HepG2 (cell line): Measurements from ENCODE around the gene EVC. TPM values are rescaled to one million over a fixed set of nuclear protein-coding genes. Genes with fewer than 3 reads are reported as not detected.

Source experiments
- ATAC-seq: fragments of 200-7000 bp; cut with Tn5 transposase; 3 replicates; pipeline ENCODE4 v1.9.1; 2020; ENCODE audit warnings: mild to moderate bottlenecking, moderate library complexity
- BruUV-seq: library from RNA; stranded (reverse); fragments of 400-500 nt; replicated peaks from 2 replicates; lab custom pipeline; 2021; lab: Mats Ljungman, UMichigan
- CTCF ChIA-PET: fragments of 300-600 bp; formaldehyde crosslinking; extraction: SDS; loops from one replicate; lab custom pipeline; 2021; ENCODE audit warnings: low total read pairs, inconsistent platforms, low intra/inter-chr PET ratio; lab: Yijun Ruan, JAX
- POLR2A ChIA-PET: fragments of 350-600 bp; sonication (Branson Sonifier 250); formaldehyde crosslinking; loops from one replicate; lab custom pipeline; 2020; ENCODE audit warnings: antibody characterized with exemption, inconsistent platforms; lab: Yijun Ruan, JAX
- DNase-seq: peaks from one replicate; pipeline ENCODE4 v3.0.0-alpha.2; 2015; ENCODE audit warnings: low spot score
- FAIRE-seq: peaks from 3 replicates; lab custom pipeline; 2011; peaks lifted over from hg19 to GRCh38; lab: Jason Lieb, UNC
- H2AFZ ChIP-seq: one replicate; pipeline ENCODE4 v1.6.1; 2011; ENCODE audit warnings: low read length, inconsistent platforms
- H3K27ac ChIP-seq: fragments of 300-600 bp; 3 replicates; pipeline ENCODE4 v1.8.0; 2011; ENCODE audit warnings: mixed run types, mild to moderate bottlenecking, mixed read lengths, low read length, inconsistent platforms; ENCODE audit not compliant: insufficient read depth; ENCODE audit errors: extremely low read length
- H3K27me3 ChIP-seq, 2 experiments: fragments of 200-600 bp in 1 of 2; 2 replicates in 1 of 2; 3 replicates in 1 of 2; pipeline versions ENCODE4 v1.6.0 to v1.8.0; 2011; ENCODE audit warnings: low read length in 2 of 2, mild to moderate bottlenecking in 2 of 2, moderate library complexity in 2 of 2, inconsistent platforms in 1 of 2; ENCODE audit not compliant: insufficient read depth in 2 of 2, control insufficient read depth in 1 of 2
- H3K36me3 ChIP-seq, 2 experiments: fragments of 200-600 bp in 1 of 2; replicated peaks in 1 of 2; 2 replicates in 1 of 2; 3 replicates in 1 of 2; pipeline versions ENCODE4 v1.5.1 to v1.8.0; 2011; ENCODE audit warnings: low read length in 2 of 2, inconsistent platforms in 1 of 2; ENCODE audit not compliant: insufficient read depth in 2 of 2, control insufficient read depth in 1 of 2
- H3K4me1 ChIP-seq: 2 replicates; pipeline ENCODE4 v1.5.1; 2012; ENCODE audit warnings: low read length, inconsistent platforms; ENCODE audit not compliant: insufficient read depth
- H3K4me2 ChIP-seq: 2 replicates; pipeline ENCODE4 v1.6.0; 2011; ENCODE audit warnings: low read depth, low read length, inconsistent platforms
- H3K4me3 ChIP-seq, 3 experiments: fragments of 200-600 bp in 1 of 3; sonication (generic), shearing (Covaris generic) in 1 of 3; replicated peaks in 1 of 3; 2 replicates each; pipeline ENCODE4 v1.5.1; 2011 to 2016; ENCODE audit warnings: low read length in 3 of 3, inconsistent platforms in 2 of 3, low read depth in 2 of 3, mild to moderate bottlenecking in 2 of 3, control low read depth in 1 of 3, mixed read lengths in 1 of 3; ENCODE audit not compliant: insufficient read depth in 1 of 3
- H3K79me2 ChIP-seq: one replicate; pipeline ENCODE4 v1.6.1; 2011; ENCODE audit warnings: low read length, inconsistent platforms; ENCODE audit not compliant: insufficient read depth
- H3K9ac ChIP-seq: 2 replicates; pipeline ENCODE4 v1.6.0; 2011; ENCODE audit warnings: mild to moderate bottlenecking, low read depth, low read length, inconsistent platforms; ENCODE audit not compliant: insufficient read depth
- H3K9me3 ChIP-seq: 2 replicates; pipeline ENCODE4 v1.5.1; 2012; ENCODE audit warnings: mild to moderate bottlenecking, low read length
- H4K20me1 ChIP-seq: 2 replicates; pipeline ENCODE4 v1.6.0; 2011; ENCODE audit warnings: inconsistent platforms, mild to moderate bottlenecking, low read length, moderate library complexity; ENCODE audit not compliant: insufficient read depth
- BRD4 ChIP-seq: sonication (generic); formaldehyde crosslinking; IDR thresholded peaks from 2 replicates; pipeline ENCODE4 v1.4.0; 2020; ENCODE audit warnings: missing genetic modification reagents
- KLF6 ChIP-seq: IDR thresholded peaks from 2 replicates; pipeline ENCODE4 v1.8.0; 2016; ENCODE audit warnings: missing biosample characterization, missing genetic modification reagents
- MED13 ChIP-seq: sonication (generic); formaldehyde crosslinking; IDR thresholded peaks from 2 replicates; pipeline ENCODE4 v1.5.0; 2020; ENCODE audit warnings: missing genetic modification reagents
- SP5 ChIP-seq: IDR thresholded peaks from 2 replicates; pipeline ENCODE4 v1.6.1; 2016; ENCODE audit warnings: low read depth, borderline replicate concordance
- ZFP90 ChIP-seq: sonication (generic); formaldehyde crosslinking; IDR thresholded peaks from 2 replicates; pipeline ENCODE4 v1.8.0; 2022; ENCODE audit warnings: missing genetic modification reagents, mild to moderate bottlenecking, inconsistent platforms, borderline replicate concordance
- ZKSCAN5 ChIP-seq: sonication (generic); formaldehyde crosslinking; IDR thresholded peaks from 2 replicates; pipeline ENCODE4 v1.5.1; 2020; ENCODE audit warnings: mild to moderate bottlenecking, missing genetic modification reagents
- ZNF577 ChIP-seq: sonication (generic); formaldehyde crosslinking; IDR thresholded peaks from 2 replicates; pipeline ENCODE4 v1.4.0; 2020; ENCODE audit warnings: mild to moderate bottlenecking, low read depth, missing genetic modification reagents, borderline replicate concordance
- ZNF777 ChIP-seq: sonication (generic); formaldehyde crosslinking; IDR thresholded peaks from 2 replicates; pipeline ENCODE4 v1.4.0; 2020; ENCODE audit warnings: missing genetic modification reagents
- ZNF781 ChIP-seq: sonication (generic); formaldehyde crosslinking; IDR thresholded peaks from 2 replicates; pipeline ENCODE4 v1.5.1; 2020; ENCODE audit warnings: borderline replicate concordance, mild to moderate bottlenecking, missing genetic modification reagents; ENCODE audit errors: not compliant biosample characterization
- WGBS: methylation state at CpG from one replicate; pipeline ENCODE4 v1.1.6; 2017; ENCODE audit warnings: low lambda C conversion rate; 5-methylcytosine and 5-hydroxymethylcytosine counted together
- in situ Hi-C: cut with HindIII; loops from 2 replicates; pipeline ENCODE4 v1.10.0; 2017; ENCODE audit warnings: low pct_unique_long_range_greater_than_20kb; ENCODE audit not compliant: extremely low pct_ligation_motif_present
- intact Hi-C: fragments of 100-400 bp; cut with micrococcal nuclease; formaldehyde crosslinking; loops from one replicate; pipeline ENCODE4 v1.10.0; 2022; ENCODE audit not compliant: unreplicated experiment
- polyA plus RNA-seq, 8 experiments: library from polyadenylated mRNA; depleted of rRNA in 3 of 8; stranded (reverse) in 7 of 8; unstranded in 1 of 8; fragments of >200 nt; fragmentation: Illumina TruSeq in 4 of 8; extraction: Trizol in 4 of 8; gene quantifications; 2 replicates each; pipeline versions ENCODE4 v1.2.1 to v1.2.3, GENCODE V29; 2011 to 2016; ENCODE audit warnings: low read depth in 4 of 8, missing spikeins in 1 of 8, mixed read lengths in 1 of 8; ENCODE audit not compliant: insufficient read depth in 1 of 8
- total RNA-seq, 5 experiments: library from RNA; depleted of rRNA; stranded (reverse); fragments of >200 nt; fragmentation: Illumina TruSeq; extraction: Trizol; gene quantifications; 2 replicates each; pipeline ENCODE4 v1.2.3, GENCODE V29; 2016; ENCODE audit warnings: low read depth in 1 of 5
- TF ChIP-seq, protein P1 (sequence below): sonication (generic); formaldehyde crosslinking; IDR thresholded peaks from 2 replicates; pipeline ENCODE4 v1.5.1; 2020; ENCODE audit warnings: mild to moderate bottlenecking, missing genetic modification reagents
- TF ChIP-seq, protein P2 (sequence below): sonication (generic); formaldehyde crosslinking; IDR thresholded peaks from 2 replicates; pipeline ENCODE4 v1.8.0; 2023; ENCODE audit warnings: mild to moderate bottlenecking, missing genetic modification reagents
- TF ChIP-seq, protein P3 (sequence below): sonication (generic); formaldehyde crosslinking; IDR thresholded peaks from 2 replicates; pipeline ENCODE4 v1.4.0; 2020; ENCODE audit warnings: missing genetic modification reagents
- TF ChIP-seq, protein P4 (sequence below): sonication (generic); formaldehyde crosslinking; IDR thresholded peaks from 2 replicates; pipeline ENCODE4 v1.5.0; 2020; ENCODE audit warnings: missing genetic modification reagents, mild to moderate bottlenecking, borderline replicate concordance
- TF ChIP-seq, protein P5 (sequence below): sonication (generic); formaldehyde crosslinking; IDR thresholded peaks from 2 replicates; pipeline ENCODE4 v1.4.0; 2020; ENCODE audit warnings: mild to moderate bottlenecking, missing genetic modification reagents
- TF ChIP-seq, protein P6 (sequence below): sonication (generic); formaldehyde crosslinking; IDR thresholded peaks from 2 replicates; pipeline ENCODE4 v1.5.0; 2020; ENCODE audit warnings: missing genetic modification reagents

The EVC gene
- total and polyA plus RNA-seq, 2 of the 13 experiments (the other 11 are each of a cell fraction or from before 2014, with no cell fraction given): 3.1 to 4.9 TPM

DNA sequence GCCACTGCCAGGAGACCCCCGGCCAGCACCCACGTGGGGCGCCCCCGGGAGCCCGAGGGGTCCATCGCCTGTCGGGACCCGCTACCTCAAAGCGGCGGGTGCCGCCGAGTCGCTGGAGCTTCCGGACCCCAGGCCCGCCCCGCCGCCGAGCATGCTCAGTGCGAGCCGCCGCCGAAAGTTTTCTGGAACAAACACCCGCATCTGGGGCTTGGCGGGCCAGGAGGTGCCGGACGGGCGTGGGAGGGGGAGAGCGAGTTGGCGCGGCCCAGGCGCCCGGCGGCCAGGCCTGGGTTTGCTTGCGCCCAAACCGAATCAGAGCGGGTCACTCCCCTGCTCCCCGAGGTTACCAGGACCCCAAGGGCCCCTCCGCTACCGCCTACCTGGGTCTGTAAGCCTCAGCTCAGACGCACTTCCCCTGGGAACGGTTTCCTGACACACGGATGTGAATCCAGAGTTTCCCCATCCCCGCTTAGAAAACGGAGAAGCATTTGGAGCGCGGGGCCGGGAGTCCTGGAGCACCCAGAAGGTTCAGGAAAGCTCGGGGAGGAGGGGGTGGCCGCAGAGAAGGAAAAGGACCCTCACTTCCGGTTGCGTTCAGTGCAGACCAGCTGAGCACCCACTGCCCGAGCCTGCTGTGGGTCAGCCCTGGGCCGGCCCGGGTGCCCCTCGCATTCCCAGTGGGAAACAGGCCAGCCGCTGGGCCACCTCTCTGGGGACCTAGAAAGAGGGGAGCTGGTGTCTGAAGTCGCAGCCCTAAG, 2.4 kb upstream of the EVC start, which contains the start of gene EVC2:
TSS of gene EVC2 (minus strand) at position 111 of the 758 bp plus-strand sequence. CDS start at position 65, 46 bp downstream.
- DNase-seq: no peak
- ChIA-PET POLR2A (no interaction called here), CTCF (no interaction called here)
- no peak within 1 kb of the TSS for H3K9ac ChIP-seq
- no TSS peak for BruUV-seq
- no peak for FAIRE-seq
- in situ Hi-C loops (no loop called here), intact Hi-C loops (no loop called here)
- no peak within 1 kb of the TSS for H2AFZ ChIP-seq
- 93% methylated on average over 41 of the region's 57 CpGs for WGBS
- H3K4me2 ChIP-seq: peak within 1 kb of the TSS; percentile 28; the same call in 1 of the 2 replicates
- no peaks in the 10 kb centered on the region for H3K36me3 ChIP-seq
- ATAC-seq: no peak
- no peaks in the 10 kb centered on the region for H3K9me3 ChIP-seq
- H3K79me2 ChIP-seq: peaks cover 4% of the 10 kb centered on the region
- H3K4me3 ChIP-seq: peak within 1 kb of the TSS in 1 of 3 experiments; percentile 36; a peak in 1 of 6 replicates
- peaks cover 35% of the 10 kb centered on the region for H3K4me1 ChIP-seq
- H4K20me1 ChIP-seq: no peaks in the 10 kb centered on the region
- no peaks in the 10 kb centered on the region for H3K27me3 ChIP-seq
- TF ChIP-seq ZNF777: no peak
- TF ChIP-seq ZNF781 (CRISPR knock-in tag): no peak
- TF ChIP-seq, protein P1, sequence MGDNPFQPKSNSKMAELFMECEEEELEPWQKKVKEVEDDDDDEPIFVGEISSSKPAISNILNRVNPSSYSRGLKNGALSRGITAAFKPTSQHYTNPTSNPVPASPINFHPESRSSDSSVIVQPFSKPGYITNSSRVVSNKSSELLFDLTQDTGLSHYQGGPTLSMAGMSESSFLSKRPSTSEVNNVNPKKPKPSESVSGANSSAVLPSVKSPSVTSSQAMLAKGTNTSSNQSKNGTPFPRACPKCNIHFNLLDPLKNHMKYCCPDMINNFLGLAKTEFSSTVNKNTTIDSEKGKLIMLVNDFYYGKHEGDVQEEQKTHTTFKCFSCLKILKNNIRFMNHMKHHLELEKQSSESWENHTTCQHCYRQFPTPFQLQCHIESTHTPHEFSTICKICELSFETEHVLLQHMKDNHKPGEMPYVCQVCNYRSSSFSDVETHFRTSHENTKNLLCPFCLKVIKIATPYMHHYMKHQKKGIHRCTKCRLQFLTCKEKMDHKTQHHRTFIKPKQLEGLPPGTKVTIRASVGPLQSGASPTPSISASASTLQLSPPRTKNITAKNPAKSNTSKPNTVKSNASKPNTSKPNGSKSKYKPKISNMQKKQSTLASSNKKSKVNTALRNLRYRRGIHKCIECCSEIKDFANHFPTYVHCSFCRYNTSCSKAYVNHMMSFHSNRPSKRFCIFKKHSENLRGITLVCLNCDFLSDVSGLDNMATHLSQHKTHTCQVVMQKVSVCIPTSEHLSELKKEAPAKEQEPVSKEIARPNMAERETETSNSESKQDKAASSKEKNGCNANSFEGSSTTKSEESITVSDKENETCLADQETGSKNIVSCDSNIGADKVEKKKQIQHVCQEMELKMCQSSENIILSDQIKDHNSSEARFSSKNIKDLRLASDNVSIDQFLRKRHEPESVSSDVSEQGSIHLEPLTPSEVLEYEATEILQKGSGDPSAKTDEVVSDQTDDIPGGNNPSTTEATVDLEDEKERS (CRISPR knock-in tag): no peak
- no peak for TF ChIP-seq KLF6
- TF ChIP-seq ZKSCAN5 (CRISPR knock-in tag): no peak
- TF ChIP-seq, protein P2, sequence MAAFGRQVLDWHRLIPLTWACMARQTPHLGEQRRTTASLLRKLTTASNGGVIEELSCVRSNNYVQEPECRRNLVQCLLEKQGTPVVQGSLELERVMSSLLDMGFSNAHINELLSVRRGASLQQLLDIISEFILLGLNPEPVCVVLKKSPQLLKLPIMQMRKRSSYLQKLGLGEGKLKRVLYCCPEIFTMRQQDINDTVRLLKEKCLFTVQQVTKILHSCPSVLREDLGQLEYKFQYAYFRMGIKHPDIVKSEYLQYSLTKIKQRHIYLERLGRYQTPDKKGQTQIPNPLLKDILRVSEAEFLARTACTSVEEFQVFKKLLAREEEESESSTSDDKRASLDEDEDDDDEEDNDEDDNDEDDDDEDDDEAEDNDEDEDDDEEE (CRISPR knock-in tag): no peak
- TF ChIP-seq, protein P3, sequence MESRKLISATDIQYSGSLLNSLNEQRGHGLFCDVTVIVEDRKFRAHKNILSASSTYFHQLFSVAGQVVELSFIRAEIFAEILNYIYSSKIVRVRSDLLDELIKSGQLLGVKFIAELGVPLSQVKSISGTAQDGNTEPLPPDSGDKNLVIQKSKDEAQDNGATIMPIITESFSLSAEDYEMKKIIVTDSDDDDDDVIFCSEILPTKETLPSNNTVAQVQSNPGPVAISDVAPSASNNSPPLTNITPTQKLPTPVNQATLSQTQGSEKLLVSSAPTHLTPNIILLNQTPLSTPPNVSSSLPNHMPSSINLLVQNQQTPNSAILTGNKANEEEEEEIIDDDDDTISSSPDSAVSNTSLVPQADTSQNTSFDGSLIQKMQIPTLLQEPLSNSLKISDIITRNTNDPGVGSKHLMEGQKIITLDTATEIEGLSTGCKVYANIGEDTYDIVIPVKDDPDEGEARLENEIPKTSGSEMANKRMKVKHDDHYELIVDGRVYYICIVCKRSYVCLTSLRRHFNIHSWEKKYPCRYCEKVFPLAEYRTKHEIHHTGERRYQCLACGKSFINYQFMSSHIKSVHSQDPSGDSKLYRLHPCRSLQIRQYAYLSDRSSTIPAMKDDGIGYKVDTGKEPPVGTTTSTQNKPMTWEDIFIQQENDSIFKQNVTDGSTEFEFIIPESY (CRISPR knock-in tag): no peak
- no peak for TF ChIP-seq ZFP90
- TF ChIP-seq SP5 (CRISPR knock-in tag): no peak
- no peak for TF ChIP-seq MED13 (CRISPR knock-in tag)
- no peak for TF ChIP-seq BRD4 (CRISPR knock-in tag)
- TF ChIP-seq, protein P4, sequence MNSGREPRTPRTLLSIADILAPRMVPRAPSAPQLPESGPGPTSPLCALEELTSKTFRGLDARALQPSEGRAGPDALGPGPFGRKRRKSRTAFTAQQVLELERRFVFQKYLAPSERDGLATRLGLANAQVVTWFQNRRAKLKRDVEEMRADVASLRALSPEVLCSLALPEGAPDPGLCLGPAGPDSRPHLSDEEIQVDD (CRISPR knock-in tag): no peak
- TF ChIP-seq, protein P5, sequence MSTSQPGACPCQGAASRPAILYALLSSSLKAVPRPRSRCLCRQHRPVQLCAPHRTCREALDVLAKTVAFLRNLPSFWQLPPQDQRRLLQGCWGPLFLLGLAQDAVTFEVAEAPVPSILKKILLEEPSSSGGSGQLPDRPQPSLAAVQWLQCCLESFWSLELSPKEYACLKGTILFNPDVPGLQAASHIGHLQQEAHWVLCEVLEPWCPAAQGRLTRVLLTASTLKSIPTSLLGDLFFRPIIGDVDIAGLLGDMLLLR (CRISPR knock-in tag): no peak
- TF ChIP-seq, protein P6, sequence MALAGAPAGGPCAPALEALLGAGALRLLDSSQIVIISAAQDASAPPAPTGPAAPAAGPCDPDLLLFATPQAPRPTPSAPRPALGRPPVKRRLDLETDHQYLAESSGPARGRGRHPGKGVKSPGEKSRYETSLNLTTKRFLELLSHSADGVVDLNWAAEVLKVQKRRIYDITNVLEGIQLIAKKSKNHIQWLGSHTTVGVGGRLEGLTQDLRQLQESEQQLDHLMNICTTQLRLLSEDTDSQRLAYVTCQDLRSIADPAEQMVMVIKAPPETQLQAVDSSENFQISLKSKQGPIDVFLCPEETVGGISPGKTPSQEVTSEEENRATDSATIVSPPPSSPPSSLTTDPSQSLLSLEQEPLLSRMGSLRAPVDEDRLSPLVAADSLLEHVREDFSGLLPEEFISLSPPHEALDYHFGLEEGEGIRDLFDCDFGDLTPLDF: no peak
- no peak for TF ChIP-seq ZNF577 (CRISPR knock-in tag)
- H3K27ac ChIP-seq: no peak within 1 kb of the TSS
